SK-N-SH (cell line): ENCODE results near the gene SIX5. TPM values are rescaled to one million over a fixed set of nuclear protein-coding genes. Genes with fewer than 3 reads are reported as not detected.

Experiments
- CTCF ChIA-PET: fragments of 300-600, 350-600 bp; formaldehyde crosslinking; extraction: SDS; loops from one replicate; lab custom pipeline; 2021; lab: Yijun Ruan, JAX
- POLR2A ChIA-PET: fragments of 350-600 bp; sonication (Branson Sonifier 250); formaldehyde crosslinking; extraction: SDS; loops from one replicate; lab custom pipeline; 2020; ENCODE audit warnings: antibody characterized with exemption, inconsistent platforms; lab: Yijun Ruan, JAX
- DNase-seq: peaks from one replicate; pipeline ENCODE4 v3.0.0; 2012
- H2AFZ ChIP-seq: fragments of 200-600 bp; sonication (generic); 2 replicates; pipeline ENCODE4 v1.8.1; 2016; ENCODE audit warnings: antibody characterized with exemption, mild to moderate bottlenecking, low read depth
- H3F3A ChIP-seq: fragments of 200-600 bp; sonication (generic); replicated peaks from 2 replicates; pipeline ENCODE3; 2016; ENCODE audit warnings: antibody characterized with exemption, mild to moderate bottlenecking; ENCODE audit not compliant: insufficient read depth
- H3K27ac ChIP-seq, 2 experiments: fragments of 200-500 bp in 1 of 2; fragments of 200-600 bp in 1 of 2; sonication (Bioruptor generic) in 1 of 2; sonication (generic), shearing (Covaris generic) in 1 of 2; 2 replicates each; pipeline versions ENCODE4 v1.5.1 to v1.6.1; 2014 to 2016; ENCODE audit warnings: low read depth in 2 of 2, inconsistent platforms in 1 of 2, low read length in 1 of 2, mild to moderate bottlenecking in 1 of 2, mixed read lengths in 1 of 2
- H3K27me3 ChIP-seq: fragments of 200-600 bp; sonication (generic), shearing (Covaris generic); 2 replicates; pipeline ENCODE4 v1.6.1; 2016; ENCODE audit warnings: mixed run types; ENCODE audit not compliant: insufficient read depth
- H3K36me3 ChIP-seq, 2 experiments: fragments of 200-500 bp in 1 of 2; fragments of 200-600 bp in 1 of 2; sonication (Bioruptor generic) in 1 of 2; sonication (generic) in 1 of 2; replicated peaks in 1 of 2; 2 replicates each; pipeline versions ENCODE3 to v1.5.1; 2014 to 2016; ENCODE audit warnings: low read length in 1 of 2, mild to moderate bottlenecking in 1 of 2; ENCODE audit not compliant: insufficient read depth in 2 of 2, control insufficient read depth in 1 of 2
- H3K4me1 ChIP-seq, 2 experiments: fragments of 200-500 bp in 1 of 2; fragments of 200-600 bp in 1 of 2; sonication (Bioruptor generic) in 1 of 2; sonication (generic), shearing (Covaris generic) in 1 of 2; 2 replicates each; pipeline versions ENCODE4 v1.5.1 to v1.6.1; 2014 to 2016; ENCODE audit warnings: low read depth in 1 of 2, low read length in 1 of 2, mixed run types in 1 of 2; ENCODE audit not compliant: insufficient read depth in 2 of 2, control insufficient read depth in 1 of 2
- H3K4me2 ChIP-seq: fragments of 200-600 bp; sonication (generic), shearing (Covaris generic); 2 replicates; pipeline ENCODE4 v1.6.1; 2017; ENCODE audit warnings: mixed run types
- H3K4me3 ChIP-seq, 2 experiments: fragments of 200-500 bp in 1 of 2; fragments of 200-600 bp in 1 of 2; sonication (Bioruptor generic) in 1 of 2; sonication (generic), shearing (Covaris generic) in 1 of 2; 2 replicates each; pipeline versions ENCODE4 v1.5.1 to v1.8.1; 2014 to 2016; ENCODE audit warnings: low read depth in 2 of 2, inconsistent platforms in 1 of 2, low read length in 1 of 2, mild to moderate bottlenecking in 1 of 2, mixed read lengths in 1 of 2, moderate library complexity in 1 of 2
- H3K79me2 ChIP-seq: fragments of 200-600 bp; sonication (generic); 2 replicates; pipeline ENCODE4 v1.8.1; 2017; ENCODE audit warnings: mild to moderate bottlenecking; ENCODE audit not compliant: insufficient read depth
- H3K9ac ChIP-seq: fragments of 200-600 bp; sonication (generic); 2 replicates; pipeline ENCODE4 v1.6.1; 2017; ENCODE audit warnings: mixed run types
- H3K9me2 ChIP-seq: fragments of 200-600 bp; sonication (generic); 2 replicates; pipeline ENCODE4 v1.6.1; 2017; ENCODE audit warnings: mixed run types
- H3K9me3 ChIP-seq: fragments of 200-600 bp; sonication (generic); 2 replicates; pipeline ENCODE4 v1.6.1; 2017; ENCODE audit warnings: mixed run types, mild to moderate bottlenecking, moderate library complexity
- H4K20me1 ChIP-seq: fragments of 200-600 bp; sonication (generic); 2 replicates; pipeline ENCODE4 v1.6.1; 2017; ENCODE audit warnings: mild to moderate bottlenecking, mixed run types; ENCODE audit not compliant: insufficient read depth
- CHD2 ChIP-seq: fragments of 150-350 bp; IDR thresholded peaks from 2 replicates; pipeline ENCODE4 v1.6.1; 2018; ENCODE audit warnings: low read length; ENCODE audit not compliant: partially characterized antibody
- EP300 ChIP-seq, 2 experiments: IDR thresholded peaks; 2 replicates each; pipeline versions ENCODE4 v1.4.0 to v1.6.1; 2012; ENCODE audit warnings: borderline replicate concordance in 1 of 2, low read depth in 1 of 2, low read length in 1 of 2
- GABPA ChIP-seq: IDR thresholded peaks from 2 replicates; pipeline ENCODE4 v1.4.0; 2012; ENCODE audit warnings: low read depth, mild to moderate bottlenecking
- GATA2 ChIP-seq: sonication (generic); formaldehyde crosslinking; IDR thresholded peaks from 2 replicates; pipeline ENCODE4 v1.5.0; 2020; ENCODE audit warnings: mild to moderate bottlenecking, missing genetic modification reagents
- MAX ChIP-seq: IDR thresholded peaks from 2 replicates; pipeline ENCODE4 v1.4.0; 2012; ENCODE audit warnings: low read depth
- MEF2A ChIP-seq: IDR thresholded peaks from 2 replicates; pipeline ENCODE4 v1.4.0; 2012; ENCODE audit warnings: low read depth, borderline replicate concordance
- MXI1 ChIP-seq: IDR thresholded peaks from 2 replicates; pipeline ENCODE4 v1.6.1; 2012; ENCODE audit warnings: mild to moderate bottlenecking, low read depth, low read length, improper control_type of control experiment
- NFIC ChIP-seq: IDR thresholded peaks from 2 replicates; pipeline ENCODE4 v1.4.0; 2012; ENCODE audit warnings: borderline replicate concordance
- NRF1 ChIP-seq: IDR thresholded peaks from 2 replicates; pipeline ENCODE4 v1.6.1; 2012; ENCODE audit warnings: low read depth, mild to moderate bottlenecking, low read length
- REST ChIP-seq: IDR thresholded peaks from 2 replicates; pipeline ENCODE4 v1.6.1; 2012; ENCODE audit warnings: mild to moderate bottlenecking, low read depth, low read length, moderate library complexity
- RFX5 ChIP-seq: IDR thresholded peaks from 2 replicates; pipeline ENCODE4 v1.6.1; 2012; ENCODE audit warnings: mild to moderate bottlenecking, improper control_type of control experiment, low read length
- RXRA ChIP-seq: IDR thresholded peaks from 2 replicates; pipeline ENCODE4 v1.4.0; 2012; ENCODE audit warnings: low read depth, mild to moderate bottlenecking, borderline replicate concordance
- TEAD4 ChIP-seq: IDR thresholded peaks from 2 replicates; pipeline ENCODE4 v1.4.0; 2012; ENCODE audit warnings: mild to moderate bottlenecking, borderline replicate concordance; ENCODE audit not compliant: insufficient read depth
- USF2 ChIP-seq: fragments of 150-350 bp; IDR thresholded peaks from 2 replicates; pipeline ENCODE4 v1.6.1; 2017; ENCODE audit warnings: antibody characterized with exemption, low read length, low read depth, borderline replicate concordance
- YY1 ChIP-seq: IDR thresholded peaks from 2 replicates; pipeline ENCODE4 v1.4.0; 2012; ENCODE audit warnings: low read depth, mild to moderate bottlenecking
- WGBS: methylation state at CpG from one replicate; pipeline ENCODE4 v1.1.6; 2017; ENCODE audit warnings: low lambda C conversion rate; 5-methylcytosine and 5-hydroxymethylcytosine counted together
- polyA plus RNA-seq, 3 experiments: library from polyadenylated mRNA; depleted of rRNA; stranded (reverse); fragments of >200 nt; gene quantifications; 2 replicates each; pipeline ENCODE4 v1.2.3, GENCODE V29; 2012

SIX5 gene
- polyA plus RNA-seq, 1 of the 3 experiments (the other 2 are of a cell fraction), result 8.4 TPM

- TF ChIP-seq TEAD4 (no peak), USF2 (no peak; the same call in 1 of the 2 replicates), EP300 (IDR thresholded peaks at IDR 0.05; ENCODE audit: borderline replicate concordance in 1 of 2, low read depth in 1 of 2, low read length in 1 of 2) (no peak; a peak in 2 of 4 replicates), RFX5 (peak; percentile 34; the same call in 1 of the 2 replicates), REST (no peak), RXRA (no peak), MEF2A (no peak)
Measured at GRCh38 chr19:45717131-45717982, 51.7 kb downstream of the SIX5 start (continued).

- DNase-seq, result peak; percentile 57
- Histone ChIP-seq H3K4me1 (peaks cover 0 to 9% of the 10 kb centered on the region in 2 experiments; a peak in 1 of 4 replicates), H3F3A (peaks cover 19% of the 10 kb centered on the region), H2AFZ (peak overlapping the region; percentile 30; the same call in 1 of the 2 replicates), H3K9me2 (no peaks in the 10 kb centered on the region), H4K20me1 (no peaks in the 10 kb centered on the region), H3K27ac (peak overlapping the region; percentile 49 to 74; a peak in 3 of 4 replicates), H3K9me3 (no peaks in the 10 kb centered on the region), H3K27me3 (no peaks in the 10 kb centered on the region), H3K36me3 (peaks cover 14 to 16% of the 10 kb centered on the region in 2 experiments), H3K9ac (peak overlapping the region; percentile 76), H3K4me2 (peak overlapping the region; percentile 91), H3K79me2 (peaks cover 67% of the 10 kb centered on the region), H3K4me3 (peak overlapping the region; percentile 66 to 67)
- CTCF ChIA-PET, result interaction anchor here (0.8 to 6.4 kb wide), 7 partner anchors 10 to 107 kb away, joined by 3 to 57 read pairs (median 5); partner anchors contain the start of genes FBXO46, QPCTL, SIX5 and SNRPD2
- no peak for TF ChIP-seq NRF1
- TF ChIP-seq YY1, result no peak
- TF ChIP-seq MEF2A, result no peak
- no peak for TF ChIP-seq GABPA
- no peak for TF ChIP-seq CHD2
- TF ChIP-seq NFIC, result no peak
- TF ChIP-seq GATA2 (CRISPR knock-in tag), result no peak
- TF ChIP-seq MXI1, result peak; percentile 34; the same call in 1 of the 2 replicates
- TF ChIP-seq MAX, result 0 out of 2 replicates have a peak, but pooled peaks have one; percentile 19
- TF ChIP-seq EP300 (IDR thresholded peaks at IDR 0.05; ENCODE audit: borderline replicate concordance in 1 of 2, low read depth in 1 of 2, low read length in 1 of 2), result no peak
- POLR2A ChIA-PET, result interaction anchor here (0.6 to 2.2 kb wide), 8 partner anchors 9 to 400 kb away, joined by 3 to 12 read pairs (median 6); partner anchors contain the start of genes DMPK, FBXO46, QPCTL and SIX5
- 7% methylated on average over 24 of the region's 24 CpGs for WGBS
Measured at GRCh38 chr19:45716359-45717130, 52.5 kb downstream of the SIX5 start.
